OCI-LY3 (cell line): ENCODE measurements around the gene GRP.

Experiments used
- H2AFZ ChIP-seq: fragments of 200-600, 300-600 bp; shearing (Covaris generic); 2 replicates; pipeline ENCODE4 v1.6.0; 2014; ENCODE audit warnings: antibody characterized with exemption, low read depth, low read length
- H3K27ac ChIP-seq: fragments of 200-600, 300-600 bp; sonication (generic); 2 replicates; pipeline ENCODE4 v1.5.1; 2014; ENCODE audit warnings: mild to moderate bottlenecking, low read length, moderate library complexity, mixed read lengths
- H3K27me3 ChIP-seq: fragments of 200-600, 300-600 bp; sonication (generic); 2 replicates; pipeline ENCODE4 v1.6.1; 2014; ENCODE audit warnings: low read depth, low read length, mixed read lengths
- H3K36me3 ChIP-seq: fragments of 200-600, 300-600 bp; sonication (generic); replicated peaks from 2 replicates; pipeline ENCODE3; 2014; ENCODE audit warnings: low read depth, low read length, mixed read lengths
- H3K4me1 ChIP-seq: fragments of 300-600, 200-600 bp; sonication (generic); 2 replicates; pipeline ENCODE4 v1.6.1; 2014; ENCODE audit warnings: low read length, mixed read lengths
- H3K4me2 ChIP-seq: fragments of 200-600, 300-600 bp; sonication (generic); 2 replicates; pipeline ENCODE4 v1.6.1; 2014; ENCODE audit warnings: low read length, mixed read lengths
- H3K4me3 ChIP-seq: fragments of 300-600, 200-600 bp; sonication (generic); 2 replicates; pipeline ENCODE4 v1.5.1; 2014; ENCODE audit warnings: antibody characterized with exemption, mild to moderate bottlenecking, low read length, moderate library complexity
- H3K79me2 ChIP-seq: fragments of 300-600, 200-600 bp; shearing (Covaris generic); 2 replicates; pipeline ENCODE4 v1.6.1; 2014; ENCODE audit warnings: mild to moderate bottlenecking, low read length, mixed read lengths
- H3K9ac ChIP-seq: fragments of 300-600, 200-600 bp; shearing (Covaris generic); 2 replicates; pipeline ENCODE4 v1.6.0; 2014; ENCODE audit warnings: mild to moderate bottlenecking, low read length, moderate library complexity
- H3K9me3 ChIP-seq: fragments of 200-600, 300-600 bp; shearing (Covaris generic); 2 replicates; pipeline ENCODE4 v1.6.1; 2014; ENCODE audit warnings: low read length, mixed read lengths; ENCODE audit not compliant: insufficient read depth
- H4K20me1 ChIP-seq: fragments of 200-600, 300-600 bp; sonication (generic); 2 replicates; pipeline ENCODE4 v1.6.1; 2016; ENCODE audit warnings: low read length, mixed read lengths; ENCODE audit not compliant: insufficient read depth
- CTCF ChIP-seq: fragments of 200-600, 300-600 bp; sonication (generic); IDR thresholded peaks from 2 replicates; pipeline ENCODE4 v1.5.1; 2014; ENCODE audit warnings: antibody characterized with exemption, low read length, low read depth
- EZH2phosphoT487 ChIP-seq: fragments of 200-600 bp; shearing (Covaris generic); IDR thresholded peaks from 2 replicates; pipeline ENCODE4 v1.6.1; 2018; ENCODE audit warnings: antibody characterized with exemption, mixed run types, low read depth

Gene GRP

GRCh38 chr18:59218018-59218417, 1.9 kb upstream of the GRP start:
- Histone ChIP-seq H3K27ac (no peak overlapping the region), H3K36me3 (no peaks in the 10 kb centered on the region), H3K4me1 (peaks cover 20% of the 10 kb centered on the region), H2AFZ (no peak overlapping the region), H3K79me2 (no peaks in the 10 kb centered on the region), H3K9me3 (no peaks in the 10 kb centered on the region), H3K4me2 (no peak overlapping the region), H3K4me3 (no peak overlapping the region), H3K9ac (no peak overlapping the region), H3K27me3 (peaks cover 17% of the 10 kb centered on the region), H4K20me1 (no peaks in the 10 kb centered on the region)
- TF ChIP-seq EZH2phosphoT487 (no peak), CTCF (no peak)

GRCh38 chr18:59220164-59220783, 316 bp downstream of the GRP start:
- no peak overlapping the region for H3K4me3 ChIP-seq
- H3K4me2 ChIP-seq: no peak overlapping the region
- no peak overlapping the region for H2AFZ ChIP-seq
- H3K4me1 ChIP-seq: peaks cover 20% of the 10 kb centered on the region
- H3K79me2 ChIP-seq: no peaks in the 10 kb centered on the region
- no peaks in the 10 kb centered on the region for H3K9me3 ChIP-seq
- no peaks in the 10 kb centered on the region for H3K36me3 ChIP-seq
- TF ChIP-seq EZH2phosphoT487: no peak
- no peak for TF ChIP-seq CTCF
- H3K27me3 ChIP-seq: peaks cover 32% of the 10 kb centered on the region
- H4K20me1 ChIP-seq: no peaks in the 10 kb centered on the region
- H3K27ac ChIP-seq: no peak overlapping the region
- no peak overlapping the region for H3K9ac ChIP-seq

GRCh38 chr18:59220784-59221765, 1.1 kb downstream of the GRP start:
- peaks cover 32% of the 10 kb centered on the region for H3K27me3 ChIP-seq
- no peaks in the 10 kb centered on the region for H3K36me3 ChIP-seq
- H4K20me1 ChIP-seq: no peaks in the 10 kb centered on the region
- TF ChIP-seq EZH2phosphoT487: no peak
- no peak for TF ChIP-seq CTCF
- H2AFZ ChIP-seq: no peak overlapping the region
- no peak overlapping the region for H3K4me3 ChIP-seq
- no peak overlapping the region for H3K27ac ChIP-seq
- H3K4me2 ChIP-seq: no peak overlapping the region
- peaks cover 18% of the 10 kb centered on the region for H3K4me1 ChIP-seq
- H3K9me3 ChIP-seq: no peaks in the 10 kb centered on the region
- no peaks in the 10 kb centered on the region for H3K79me2 ChIP-seq
- H3K9ac ChIP-seq: no peak overlapping the region

- Histone ChIP-seq H3K27me3 (peaks cover 32% of the 10 kb centered on the region), H3K4me3 (no peak overlapping the region), H2AFZ (no peak overlapping the region), H3K9ac (no peak overlapping the region), H3K27ac (no peak overlapping the region), H4K20me1 (no peaks in the 10 kb centered on the region), H3K9me3 (no peaks in the 10 kb centered on the region), H3K4me2 (no peak overlapping the region), H3K36me3 (no peaks in the 10 kb centered on the region), H3K4me1 (peaks cover 5% of the 10 kb centered on the region), H3K79me2 (no peaks in the 10 kb centered on the region)
- no peak for TF ChIP-seq CTCF
- TF ChIP-seq EZH2phosphoT487: no peak
Observed at GRCh38 chr18:59222341-59222740, 2.4 kb downstream of the GRP start.
